GM18505 (cell line): ENCODE measurements around the gene SPTBN1.

ENCODE experiments used
- ATAC-seq: cut with Tn5 transposase; IDR thresholded peaks from one replicate; pipeline ENCODE4 v1.9.1; 2021; ENCODE audit not compliant: unreplicated experiment
- POLR2A ChIP-seq: IDR thresholded peaks from 4 replicates; pipeline ENCODE4 v1.6.1; 2011; ENCODE audit warnings: borderline replicate concordance; ENCODE audit not compliant: insufficient read depth, insufficient read length; ENCODE audit errors: extremely low read depth

The SPTBN1 gene

GRCh38 chr2:54603796-54604195, 147.7 kb downstream of the SPTBN1 start:
- no peak for TF ChIP-seq POLR2A
- ATAC-seq = no peak

GRCh38 chr2:54604871-54605270, 148.7 kb downstream of the SPTBN1 start:
- no peak for TF ChIP-seq POLR2A
- ATAC-seq = no peak

DNA sequence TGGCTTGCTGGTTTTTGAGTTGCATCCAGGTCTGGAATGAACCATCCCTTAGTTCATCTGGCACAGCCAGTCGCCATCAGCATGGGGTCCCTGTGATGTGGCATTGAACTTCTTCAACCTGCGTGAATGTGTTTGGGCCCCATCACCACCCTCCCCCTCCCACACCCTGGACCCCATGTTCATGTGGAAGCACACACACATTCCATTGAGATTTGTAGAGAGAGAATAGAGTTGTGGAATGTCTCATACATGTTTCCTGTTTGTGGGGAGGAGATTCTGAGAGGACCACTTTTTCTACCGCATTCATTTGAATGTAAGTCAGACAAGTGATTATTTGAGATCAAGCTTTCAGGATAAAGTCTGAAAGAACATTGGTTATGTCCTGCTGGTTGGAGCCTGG, 149.7 kb downstream of the SPTBN1 start:
- no peak for TF ChIP-seq POLR2A
- no peak for ATAC-seq

GRCh38 chr2:54606393-54606958, 150.3 kb downstream of the SPTBN1 start:
- no peak for ATAC-seq
- TF ChIP-seq POLR2A = no peak

GRCh38 chr2:54608224-54608623, 152.1 kb downstream of the SPTBN1 start:
- TF ChIP-seq POLR2A = no peak
- no peak for ATAC-seq

DNA sequence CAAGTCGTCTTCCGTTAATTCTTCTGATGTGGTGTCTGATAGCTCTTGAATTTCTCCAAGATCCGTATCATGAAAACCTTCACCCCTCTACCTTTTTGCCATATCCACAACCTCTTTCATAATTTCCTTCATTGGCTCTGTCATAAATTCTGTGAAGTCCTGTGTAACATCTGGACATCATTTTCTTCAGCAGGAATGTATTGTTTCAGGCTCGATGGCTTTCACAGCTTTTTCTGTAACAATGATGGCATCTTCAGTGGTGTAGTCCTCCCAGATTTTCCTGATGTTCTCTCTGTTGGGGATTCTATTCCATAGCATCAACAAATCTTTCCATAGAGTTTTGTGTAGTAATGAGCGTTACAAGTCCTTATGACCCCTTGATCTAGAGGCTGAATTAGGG, 153.1 kb downstream of the SPTBN1 start:
- no peak for ATAC-seq
- TF ChIP-seq POLR2A = no peak

GRCh38 chr2:54609647-54610046, 153.5 kb downstream of the SPTBN1 start:
- no peak for ATAC-seq
- TF ChIP-seq POLR2A = no peak

GRCh38 chr2:54610700-54611099, 154.6 kb downstream of the SPTBN1 start:
- TF ChIP-seq POLR2A = no peak
- no peak for ATAC-seq

DNA sequence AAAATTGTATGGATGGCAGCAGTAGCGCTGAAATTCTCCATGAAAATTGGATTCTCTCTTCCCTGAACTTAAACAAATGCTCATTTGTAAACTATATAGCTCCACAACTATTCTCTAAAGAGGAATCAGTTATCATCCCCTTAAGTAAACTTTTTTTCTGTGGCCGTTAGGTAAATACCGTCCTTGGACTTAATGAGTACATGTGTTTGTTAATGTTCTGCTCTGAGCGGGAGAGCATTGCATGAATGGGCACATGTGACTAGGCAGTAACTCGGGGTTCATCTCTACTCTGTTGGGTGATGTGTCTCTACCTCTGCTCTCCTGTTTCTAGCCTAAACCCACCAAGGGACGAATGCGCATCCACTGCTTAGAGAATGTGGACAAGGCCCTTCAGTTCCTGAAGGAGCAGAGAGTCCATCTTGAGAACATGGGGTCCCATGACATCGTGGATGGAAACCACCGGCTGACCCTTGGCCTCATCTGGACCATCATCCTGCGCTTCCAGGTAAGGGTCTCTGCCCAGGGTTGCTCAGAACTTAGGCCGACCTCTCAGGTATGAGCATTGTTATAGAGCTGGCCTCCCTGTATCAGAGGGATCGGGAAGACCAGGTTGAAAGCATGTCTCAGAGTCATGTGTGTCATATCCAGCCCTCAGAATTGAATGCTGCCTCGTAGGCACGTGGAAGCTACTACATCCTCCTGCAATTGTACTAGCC, 155.9 kb downstream of the SPTBN1 start:
- ATAC-seq = no peak
- no peak for TF ChIP-seq POLR2A

DNA sequence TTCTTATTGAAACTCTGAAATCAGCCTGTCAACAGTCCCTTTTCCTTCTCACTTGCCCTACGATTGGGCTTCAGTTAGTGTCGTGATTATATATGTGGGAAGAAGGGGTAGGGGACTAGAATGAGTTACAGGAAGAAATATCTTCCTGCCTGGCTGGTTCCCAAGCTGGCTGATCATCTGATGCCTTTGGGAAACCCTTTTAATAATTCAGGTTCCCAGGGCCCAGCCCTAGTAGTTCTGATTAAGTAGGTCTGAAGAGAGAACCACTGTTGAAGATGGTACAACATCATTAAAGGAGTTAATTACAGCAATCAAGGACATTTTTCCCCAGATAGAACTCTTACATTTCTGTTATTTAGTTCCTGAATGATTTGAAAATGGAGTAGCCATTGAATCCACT, 157.3 kb downstream of the SPTBN1 start:
- no peak for TF ChIP-seq POLR2A
- no peak for ATAC-seq

DNA sequence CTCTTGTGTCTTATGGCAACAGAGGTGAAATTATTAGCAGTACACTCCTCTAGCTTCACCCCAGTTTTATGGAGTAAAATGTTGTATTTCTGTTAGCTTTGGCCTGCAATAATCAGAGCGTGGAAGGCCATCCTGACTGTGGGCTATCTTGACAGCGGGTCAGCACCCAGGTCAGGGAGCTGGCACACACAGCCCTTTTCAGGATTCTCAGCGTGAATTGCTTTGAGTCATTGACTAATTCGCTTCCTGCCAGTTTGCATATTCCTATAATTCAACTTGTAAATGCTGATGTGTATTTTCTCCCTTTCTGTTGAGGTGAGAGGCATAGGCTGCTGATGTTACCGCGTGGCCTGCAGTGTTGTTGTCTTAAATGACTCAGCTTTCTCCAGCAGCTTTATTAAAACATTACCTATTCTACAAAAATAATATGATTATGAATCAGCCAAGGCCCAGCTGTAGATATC, 157.7 kb downstream of the SPTBN1 start:
- ATAC-seq = no peak
- TF ChIP-seq POLR2A = no peak

GRCh38 chr2:54614819-54615218, 158.7 kb downstream of the SPTBN1 start:
- ATAC-seq = no peak
- no peak for TF ChIP-seq POLR2A

DNA sequence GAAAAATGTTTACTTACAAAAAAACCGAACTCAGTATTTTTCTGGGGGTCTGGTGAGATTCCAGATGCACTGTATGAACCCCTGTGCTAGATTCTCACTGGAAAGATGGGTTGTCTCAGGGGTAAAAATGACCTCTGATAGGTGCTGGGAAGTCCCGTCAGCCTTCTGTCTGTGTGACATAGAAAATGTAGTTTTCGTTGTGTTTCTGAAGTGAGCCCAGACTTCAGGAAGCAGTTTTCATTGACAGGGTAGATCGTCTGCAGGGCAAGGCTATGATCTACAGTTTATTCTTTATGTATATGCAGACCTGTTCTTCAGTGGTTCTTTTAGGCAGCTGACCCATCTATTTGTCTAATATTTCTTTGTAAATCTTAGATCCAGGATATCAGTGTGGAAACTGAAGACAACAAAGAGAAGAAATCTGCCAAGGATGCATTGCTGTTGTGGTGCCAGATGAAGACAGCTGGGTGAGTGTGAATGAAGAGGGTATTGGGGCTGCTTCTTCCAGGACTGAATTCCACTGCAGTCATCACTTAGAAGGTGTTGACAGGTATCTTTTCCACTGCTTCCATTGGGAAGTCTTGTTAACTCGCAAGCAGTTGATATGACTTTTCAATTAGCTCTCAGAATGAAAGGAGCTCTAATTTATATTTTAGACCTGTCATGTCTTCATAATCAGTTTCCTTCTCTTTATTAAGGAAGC, 159.9 kb downstream of the SPTBN1 start:
- ATAC-seq = no peak
- no peak for TF ChIP-seq POLR2A

DNA sequence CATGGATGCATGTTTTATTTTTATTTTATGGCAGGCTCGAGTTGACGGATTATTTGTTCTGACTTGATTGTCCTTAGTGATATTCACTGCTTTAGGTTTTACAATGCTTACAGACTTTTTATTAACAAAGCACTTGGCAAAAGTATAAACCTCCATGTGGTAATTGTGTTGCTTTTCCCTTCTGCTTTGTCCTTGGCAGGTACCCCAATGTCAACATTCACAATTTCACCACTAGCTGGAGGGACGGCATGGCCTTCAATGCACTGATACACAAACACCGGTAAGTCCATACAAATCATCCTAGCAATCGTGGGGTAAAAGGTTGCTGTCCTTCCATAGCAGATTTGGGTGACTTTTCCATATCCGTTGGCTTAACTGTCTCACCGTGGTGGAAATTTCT, 161.3 kb downstream of the SPTBN1 start:
- no peak for TF ChIP-seq POLR2A
- ATAC-seq = no peak
